ENCODE results near the gene LIPC. TPM values are rescaled to one million over a fixed set of nuclear protein-coding genes. Genes with fewer than 3 reads are reported as not detected.

The LIPC gene
- total RNA-seq, 1 experiment from 2014 or later, result not detected

GRCh38 chr15:58558777-58559176 is 127.0 kb downstream of the LIPC start:
- TF ChIP-seq ATF3 (IDR thresholded peaks at IDR 0.05) (no peak), POLR2A (IDR thresholded peaks at IDR 0.05; ENCODE audit: borderline replicate concordance, extremely low read depth, insufficient read depth, insufficient read length) (no peak), REST (IDR thresholded peaks at IDR 0.05; ENCODE audit: low read depth) (no peak), ZNF274 (IDR thresholded peaks at IDR 0.05; ENCODE audit: low read depth, low read length) (no peak), ZBTB33 (IDR thresholded peaks at IDR 0.05; ENCODE audit: extremely low read depth, insufficient replicate concordance, low read length) (no peak)
- H2AFZ ChIP-seq (ENCODE audit: low read depth, low read length, poor library complexity, severe bottlenecking), result no peak overlapping the region
- no peak overlapping the region for H3K27ac ChIP-seq (ENCODE audit: low read depth, low read length)
- no peaks in the 10 kb centered on the region for H4K20me1 ChIP-seq (ENCODE audit: insufficient read depth)
- H3K79me2 ChIP-seq (ENCODE audit: insufficient read depth, low read length), result no peaks in the 10 kb centered on the region
- RAD21 ChIA-PET (ENCODE audit: low non-redundant PET in 1 of 2, low total read pairs in 2 of 2, uncharacterized antibody in 2 of 2, unreplicated experiment in 2 of 2), result no interaction called here
- no peak for DNase-seq (ENCODE audit: low read depth, low spot score)
- POLR2A ChIA-PET, result no interaction called here
- no peaks in the 10 kb centered on the region for H3K9me3 ChIP-seq (ENCODE audit: control insufficient read depth in 1 of 2, insufficient read depth in 1 of 2, low read depth in 1 of 2, low read length in 2 of 2)
- H3K4me3 ChIP-seq (replicated peaks in 1 of 2; ENCODE audit: low read depth in 1 of 2, low read length in 2 of 2), result no peak overlapping the region
- ATAC-seq, result no peak
- no peak overlapping the region for H3K4me2 ChIP-seq (ENCODE audit: low read length)
- H3K36me3 ChIP-seq (ENCODE audit: control insufficient read depth in 1 of 2, insufficient read depth in 2 of 2, low read length in 2 of 2), result no peaks in the 10 kb centered on the region
- H3K4me1 ChIP-seq (ENCODE audit: control insufficient read depth in 1 of 2, insufficient read depth in 2 of 2, low read length in 2 of 2), result no peaks in the 10 kb centered on the region
- no peaks in the 10 kb centered on the region for H3K27me3 ChIP-seq (ENCODE audit: insufficient read depth, low read length)
- no peak overlapping the region for H3K9ac ChIP-seq (ENCODE audit: low read length)
- no TSS peak for BruUV-seq (replicated peaks)
- H3K9me2 ChIP-seq (ENCODE audit: insufficient read depth), result no peaks in the 10 kb centered on the region
- CTCF ChIA-PET, result no interaction called here
- intact Hi-C loops (cut with micrococcal nuclease), result no loop called here
